GM18498 (cell line): ENCODE data around the gene KCNA5.

ENCODE experiments used
- ATAC-seq: cut with Tn5 transposase; IDR thresholded peaks from one replicate; pipeline ENCODE4 v1.9.1; 2021; ENCODE audit warnings: mild to moderate bottlenecking, moderate library complexity; ENCODE audit not compliant: unreplicated experiment

The KCNA5 gene

DNA sequence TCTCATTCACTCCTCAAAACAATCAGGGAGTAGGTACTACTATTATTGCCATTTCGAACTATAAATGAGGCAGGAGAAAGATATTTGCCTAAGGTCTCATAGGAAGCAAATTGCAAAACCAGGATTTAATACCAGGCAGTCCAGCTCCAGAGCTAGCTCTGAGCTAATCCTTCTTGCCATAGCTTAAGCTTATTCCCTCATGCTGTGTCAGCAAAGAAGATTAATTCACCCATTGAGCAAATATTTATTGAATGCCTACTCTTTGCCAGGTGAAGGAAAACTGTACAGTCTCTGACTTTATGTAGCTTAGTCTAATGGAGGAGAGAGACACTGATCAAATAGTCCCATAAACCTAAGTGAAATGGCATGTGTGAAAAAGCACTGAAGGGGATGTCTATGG is 19.5 kb downstream of the KCNA5 start:
- no peak for ATAC-seq

DNA sequence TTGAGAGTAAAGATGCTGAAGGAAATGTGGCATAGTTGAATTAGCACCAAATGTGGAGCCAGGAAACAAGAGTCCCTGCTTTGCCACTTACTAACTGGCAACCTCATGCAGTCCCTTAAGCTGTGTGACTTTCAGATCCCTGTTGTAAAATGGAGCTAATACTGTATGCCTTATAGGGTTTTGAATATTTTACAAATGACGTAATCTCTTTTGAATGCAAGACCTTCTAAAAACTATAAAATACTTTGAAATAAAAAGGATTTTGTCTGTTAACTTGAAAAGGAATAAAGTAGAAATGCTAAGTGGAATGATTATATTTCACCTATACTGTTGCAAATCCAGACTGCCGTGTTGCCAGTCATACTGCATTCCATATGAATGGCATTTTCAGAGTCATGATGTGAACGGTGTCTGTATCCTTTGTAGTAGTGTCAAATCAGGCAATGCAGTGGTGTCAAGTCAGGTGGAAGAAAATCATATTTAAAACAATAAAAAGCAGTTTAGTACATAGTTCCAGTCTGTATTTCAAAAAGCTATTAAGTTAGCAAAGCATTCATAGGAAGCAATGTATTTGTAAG is 21.3 kb downstream of the KCNA5 start:
- ATAC-seq, result no peak

DNA sequence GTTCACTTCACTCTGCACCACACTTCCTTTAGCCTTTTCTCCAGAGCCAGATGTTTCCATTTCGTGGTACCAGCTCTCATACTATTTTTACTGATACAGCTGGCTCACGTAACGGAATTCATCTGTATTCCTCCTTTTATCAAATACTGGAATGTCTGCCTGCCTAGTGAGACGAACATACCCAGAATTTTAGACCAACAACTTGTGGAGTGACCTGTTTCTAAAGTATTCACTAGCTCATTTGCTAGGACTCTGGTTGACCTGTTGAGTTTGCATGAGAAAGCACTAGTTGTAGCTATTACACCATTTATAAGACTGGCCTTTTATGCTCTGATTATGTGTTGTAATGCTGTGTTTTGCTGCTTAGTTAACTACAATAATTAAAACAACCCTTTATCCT is 22.6 kb downstream of the KCNA5 start:
- ATAC-seq, result no peak

DNA sequence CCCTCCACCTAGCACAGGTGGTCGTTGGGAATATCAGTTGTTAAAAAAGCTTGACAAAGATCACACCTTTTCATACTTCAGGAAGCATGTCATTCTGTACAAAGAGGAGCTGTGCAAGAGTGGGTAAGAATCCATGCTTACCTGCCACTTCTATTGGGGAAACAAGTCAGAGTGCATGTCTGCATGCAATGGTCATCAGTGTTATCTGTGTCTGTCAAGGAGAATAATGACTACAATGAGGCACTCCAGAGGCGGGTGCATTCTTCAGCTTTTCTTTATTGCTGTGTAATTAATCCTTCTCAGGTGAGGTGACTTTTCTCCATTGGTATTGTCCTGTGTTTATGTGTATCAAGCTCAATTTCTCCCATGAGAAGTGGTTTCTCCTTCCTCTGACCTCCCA is 24.4 kb downstream of the KCNA5 start:
- no peak for ATAC-seq

DNA sequence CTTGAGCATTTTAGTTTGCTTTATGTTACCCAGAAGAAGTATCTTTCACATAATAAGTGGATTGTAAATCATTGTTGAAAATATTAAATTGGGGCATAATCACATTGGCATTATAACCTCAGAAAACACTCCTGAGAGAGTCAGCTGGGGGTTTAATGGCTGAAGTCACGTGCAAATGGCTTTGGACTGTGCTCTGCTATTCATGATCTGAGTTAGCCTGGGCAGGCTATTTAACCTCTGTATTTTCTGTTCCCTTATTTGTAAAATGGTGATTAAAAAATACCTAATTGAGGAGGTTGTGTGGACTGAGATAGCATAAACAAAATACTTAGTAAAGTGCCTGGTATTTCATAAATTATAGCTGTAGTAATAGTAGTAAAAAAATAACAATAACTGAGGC is 24.9 kb downstream of the KCNA5 start:
- ATAC-seq, result no peak

DNA sequence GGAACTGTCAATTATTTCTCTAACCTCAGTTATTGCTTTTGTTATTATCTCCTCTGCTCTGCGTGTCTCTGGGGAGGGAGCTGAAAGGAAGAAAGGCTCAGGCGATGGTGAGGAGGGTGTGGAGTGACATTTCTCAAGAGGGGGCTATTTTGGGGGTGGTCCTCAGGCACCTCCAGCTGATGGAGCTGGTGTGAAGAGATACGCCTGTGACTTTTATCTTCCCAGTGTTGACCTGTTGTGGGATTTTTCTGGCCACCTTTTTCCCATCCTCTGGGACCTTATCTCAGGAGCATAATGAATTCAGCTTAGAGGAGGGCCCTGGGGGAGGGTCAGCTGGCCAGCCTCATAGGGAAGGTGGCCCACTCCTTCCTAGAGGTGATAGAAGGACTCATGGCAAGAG is 26.4 kb downstream of the KCNA5 start:
- ATAC-seq, result no peak

DNA sequence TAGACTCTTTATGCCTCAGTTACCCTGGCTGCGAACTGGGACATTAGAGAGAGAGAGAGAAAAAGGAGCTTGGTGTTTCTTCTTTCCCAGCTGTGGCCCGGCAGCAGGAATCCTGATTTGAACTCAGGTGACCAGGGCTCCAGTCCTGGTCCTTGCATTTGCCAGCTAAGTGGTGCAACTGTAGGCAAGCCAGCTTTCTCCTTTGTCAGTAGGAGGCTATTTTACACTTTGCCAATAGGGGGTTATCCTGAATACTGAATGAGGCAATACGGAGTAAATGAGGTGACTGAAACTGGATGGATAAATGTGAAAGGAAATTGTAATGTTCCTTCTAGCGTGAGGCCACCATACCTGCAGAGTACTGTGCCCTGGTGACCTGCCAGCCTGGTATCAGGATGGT is 27.8 kb downstream of the KCNA5 start:
- ATAC-seq, result no peak

DNA sequence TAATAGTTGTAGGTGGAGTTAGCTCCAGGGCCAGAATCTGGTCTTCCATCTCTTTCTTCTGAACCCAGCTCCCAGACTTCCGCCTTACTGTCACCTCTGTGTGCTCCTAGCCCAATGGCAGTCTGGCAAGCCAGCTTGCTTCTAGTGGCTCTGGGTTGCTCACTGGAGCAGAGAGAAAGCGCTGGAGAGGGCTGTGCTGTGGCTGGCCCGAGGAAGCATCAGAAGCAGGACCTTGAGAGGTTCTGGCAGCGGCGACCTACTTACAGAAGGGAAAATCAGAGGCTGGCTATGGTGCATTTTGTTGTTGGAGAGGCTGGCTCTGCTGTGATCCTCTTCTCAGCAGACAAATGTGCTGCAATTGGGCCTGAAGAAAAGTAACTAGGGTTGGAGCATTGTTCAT is 28.6 kb downstream of the KCNA5 start:
- no peak for ATAC-seq

DNA sequence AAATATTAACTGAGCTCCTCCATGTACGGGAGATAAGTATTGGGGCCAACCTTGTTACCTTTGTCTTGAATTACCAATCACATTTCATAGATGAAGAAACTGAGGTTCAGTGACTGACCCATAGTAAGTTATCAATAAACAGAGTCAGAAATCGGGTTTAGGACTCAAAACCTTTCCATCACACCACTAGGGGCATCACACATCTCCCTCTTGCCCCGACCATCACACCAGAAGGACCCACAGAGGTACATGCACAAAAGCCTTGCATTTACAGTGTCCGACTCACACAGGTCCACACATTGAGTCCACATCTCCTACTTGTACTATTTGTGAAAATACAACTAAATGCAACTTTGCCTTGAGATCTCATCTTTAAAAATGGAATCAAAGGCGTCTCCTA is 29.4 kb downstream of the KCNA5 start:
- ATAC-seq, result no peak

DNA sequence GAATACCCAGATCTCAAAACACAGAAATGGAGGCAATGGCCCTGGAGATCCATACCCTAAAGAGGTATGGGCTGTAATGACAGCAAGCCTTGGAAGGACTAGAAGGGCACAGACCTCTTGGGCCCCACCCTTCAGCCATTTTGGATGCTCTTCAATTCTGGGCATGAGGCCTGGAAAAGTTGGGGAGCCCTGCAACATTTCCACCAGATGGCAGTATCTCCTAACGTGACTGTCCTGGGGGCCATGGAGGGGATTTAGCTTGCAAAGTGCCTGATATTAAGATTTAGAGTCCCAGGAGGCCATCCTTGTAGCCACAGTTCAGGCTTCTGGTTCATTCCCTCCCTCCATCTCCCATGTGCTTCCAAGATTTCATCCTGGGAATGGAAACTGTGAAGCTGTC is 30.2 kb downstream of the KCNA5 start:
- no peak for ATAC-seq

DNA sequence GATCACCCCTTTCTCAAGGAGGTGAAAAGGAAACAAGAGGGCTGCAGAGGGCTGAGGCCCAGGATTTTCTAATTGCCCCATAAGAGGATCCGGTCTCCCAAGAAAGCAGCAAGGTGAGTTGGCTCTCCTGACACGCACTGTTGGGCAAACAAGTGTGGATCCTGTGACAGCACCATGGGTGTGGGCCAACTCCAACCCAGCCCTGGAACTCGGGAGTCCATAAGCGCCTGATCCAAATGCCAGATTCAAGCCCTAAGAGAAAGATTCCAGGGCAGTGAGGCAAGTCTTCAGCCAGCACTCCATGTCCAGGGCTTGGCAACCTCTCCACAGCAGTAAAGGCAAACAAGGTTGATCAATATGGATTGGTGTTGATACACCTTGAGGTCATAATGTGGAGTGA is 33.1 kb downstream of the KCNA5 start:
- no peak for ATAC-seq

DNA sequence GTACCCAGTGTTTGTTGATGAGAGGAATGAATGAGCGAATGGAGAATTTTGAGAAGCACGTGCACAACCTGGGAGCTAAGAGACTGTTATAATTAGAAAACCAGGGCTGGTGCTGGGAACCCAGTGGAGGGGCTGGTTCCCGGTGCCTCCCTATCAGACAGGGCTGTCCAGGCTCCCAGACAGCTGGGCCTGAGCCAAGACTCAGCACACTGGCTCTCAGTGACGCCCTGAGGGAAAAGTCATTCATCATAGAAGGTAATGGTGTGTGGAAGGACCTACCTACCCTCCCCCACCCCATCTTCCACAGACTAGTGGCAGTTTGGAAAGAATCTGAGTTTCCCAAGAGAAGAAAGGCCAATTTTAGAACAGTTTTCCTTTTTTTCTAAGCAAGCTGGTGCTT is 34.7 kb downstream of the KCNA5 start:
- ATAC-seq, result no peak

DNA sequence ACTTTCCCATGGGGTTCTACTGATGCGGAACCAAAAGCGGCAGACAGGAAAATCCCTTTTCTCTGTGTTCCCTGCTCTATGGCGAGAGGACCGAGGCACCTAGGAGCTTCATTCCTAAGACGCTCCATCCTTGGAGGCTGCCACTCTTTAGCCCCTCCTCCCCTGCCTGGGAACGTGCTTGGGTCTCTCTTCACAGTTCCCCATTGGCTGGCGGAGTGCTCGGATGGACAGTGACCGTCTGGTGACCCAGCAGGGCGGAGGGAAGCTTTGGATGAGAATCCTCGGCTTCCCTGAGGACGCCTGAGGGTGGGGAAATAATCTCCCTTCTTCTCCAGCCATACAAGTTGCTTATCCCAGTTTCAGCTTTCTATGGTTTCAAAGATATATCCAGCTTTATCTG is 37.3 kb downstream of the KCNA5 start:
- no peak for ATAC-seq

DNA sequence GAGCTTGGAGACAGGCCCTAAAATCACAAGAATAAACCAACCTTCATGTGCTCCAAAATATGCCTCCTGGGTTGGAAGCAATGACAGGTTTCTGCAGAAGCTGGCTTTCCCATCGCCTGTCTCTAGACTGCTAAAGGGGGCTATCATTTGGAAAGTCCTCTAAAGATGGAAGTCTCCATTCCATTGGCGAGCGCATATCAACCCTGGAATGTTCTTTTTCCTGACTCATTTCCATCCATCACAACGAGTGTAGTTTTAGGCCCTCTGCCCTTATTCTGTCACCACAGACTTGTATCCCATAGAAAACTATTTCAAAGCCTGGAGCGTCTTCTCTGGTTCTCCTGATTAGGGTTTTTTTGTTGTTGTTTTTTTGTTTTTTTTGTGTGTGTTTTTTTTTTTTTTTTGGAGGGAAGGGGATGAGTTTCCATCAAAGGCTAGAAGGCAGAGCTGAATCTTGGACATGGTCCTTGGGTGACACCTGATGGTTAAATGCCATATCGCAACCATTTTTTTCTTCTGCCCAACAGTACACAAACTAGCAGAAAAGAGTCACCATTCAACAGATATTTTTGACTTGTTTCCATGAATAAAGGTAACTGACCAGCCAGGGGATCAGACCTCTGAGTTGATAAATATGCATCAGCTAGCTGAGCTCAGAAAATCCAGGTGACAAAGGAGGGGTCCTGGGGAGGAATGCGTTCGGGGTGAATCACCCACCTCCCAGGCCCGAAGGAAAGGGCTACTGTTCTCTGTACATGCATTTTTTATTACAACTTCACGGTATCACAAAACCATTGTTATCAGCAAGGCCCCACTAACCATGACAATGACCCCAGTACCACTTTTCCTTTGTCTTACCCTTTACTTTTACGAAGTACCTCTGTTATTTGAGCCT is 40.5 kb downstream of the KCNA5 start:
- no peak for ATAC-seq

DNA sequence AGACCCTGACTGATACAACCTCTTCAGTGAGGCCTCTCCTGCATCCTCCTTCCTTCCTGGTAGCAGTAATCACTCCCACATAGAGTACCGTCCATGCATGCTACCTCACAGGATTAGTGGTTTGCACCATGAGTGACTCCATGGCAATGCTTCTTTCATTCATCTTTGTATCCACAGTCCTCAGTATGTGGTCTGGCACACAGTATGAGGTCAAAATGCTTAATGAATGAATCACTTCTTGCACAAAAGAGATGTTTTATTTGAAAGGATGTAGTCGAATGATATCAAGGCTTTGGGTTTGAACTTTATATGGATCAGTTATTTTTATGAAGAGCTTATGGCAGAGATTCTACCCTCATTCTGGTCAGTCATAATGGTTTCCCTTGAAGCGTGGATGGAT is 42.2 kb downstream of the KCNA5 start:
- no peak for ATAC-seq

DNA sequence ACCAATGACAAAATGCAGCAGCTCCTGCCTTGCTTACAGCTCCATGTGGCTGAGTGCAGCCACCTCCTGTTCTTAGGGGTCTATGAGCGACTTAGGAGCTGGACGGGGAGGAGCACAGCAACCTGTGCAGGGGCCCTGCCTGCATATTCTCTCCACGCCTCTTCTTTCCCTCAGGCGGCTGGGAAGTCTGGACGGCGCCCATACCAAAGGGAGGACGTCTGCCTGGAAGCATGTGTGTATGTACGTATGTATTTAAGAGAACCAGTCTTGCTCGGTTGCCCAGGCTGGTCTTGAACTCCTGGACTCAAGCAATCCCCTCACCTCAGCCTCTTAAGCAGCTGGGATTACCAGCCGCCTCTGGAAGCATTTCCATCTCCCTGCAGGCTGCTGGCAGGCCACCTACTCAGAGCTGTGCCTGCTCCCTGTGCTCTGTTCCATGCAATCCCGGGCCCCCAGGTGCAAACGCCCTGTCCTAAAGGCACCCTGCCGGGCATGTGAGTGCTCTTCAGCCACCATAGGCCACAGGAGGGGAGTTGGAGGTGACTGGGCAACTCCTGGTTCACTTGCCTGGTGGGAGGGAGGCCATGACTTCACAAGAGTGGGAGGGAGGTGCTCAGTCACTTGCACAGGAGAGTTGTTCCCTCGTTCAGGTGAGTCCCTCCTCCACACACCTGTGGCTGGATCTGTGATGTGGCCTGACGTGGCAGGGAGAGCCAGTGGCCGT is 44.3 kb downstream of the KCNA5 start:
- ATAC-seq, result no peak

DNA sequence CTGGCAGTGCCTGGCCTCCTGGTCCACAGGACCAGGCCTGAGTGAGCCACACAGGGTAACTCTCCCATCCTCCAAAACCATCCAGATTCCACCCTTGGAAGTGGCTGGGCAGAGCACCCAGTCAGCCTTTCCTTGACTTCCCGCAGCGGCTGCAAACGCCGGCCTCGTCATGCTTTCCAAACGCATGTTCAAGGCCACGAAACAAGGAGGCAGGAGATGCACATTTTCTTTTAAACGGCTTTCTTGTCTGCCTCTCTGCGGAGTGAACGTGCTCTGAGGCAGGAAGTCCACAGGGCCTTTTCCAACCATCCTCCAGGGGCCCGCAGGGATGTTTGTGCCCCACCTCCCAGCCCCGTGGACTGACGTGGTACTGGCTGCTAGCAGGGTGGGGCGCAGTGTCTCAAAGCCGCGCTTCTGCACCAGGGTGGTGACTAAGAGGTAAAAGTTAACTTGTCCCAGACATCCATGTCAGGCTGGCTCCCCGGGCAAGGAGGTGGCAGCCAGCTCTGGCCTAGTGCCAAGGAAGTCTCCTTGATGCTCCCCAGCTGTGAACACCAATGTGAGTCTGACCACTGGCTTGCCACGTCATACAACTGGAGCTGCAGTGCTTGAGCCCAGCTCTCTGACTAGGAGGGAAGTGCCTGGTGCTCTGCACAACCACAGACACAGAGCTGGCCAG is 45.0 kb downstream of the KCNA5 start:
- ATAC-seq, result no peak

DNA sequence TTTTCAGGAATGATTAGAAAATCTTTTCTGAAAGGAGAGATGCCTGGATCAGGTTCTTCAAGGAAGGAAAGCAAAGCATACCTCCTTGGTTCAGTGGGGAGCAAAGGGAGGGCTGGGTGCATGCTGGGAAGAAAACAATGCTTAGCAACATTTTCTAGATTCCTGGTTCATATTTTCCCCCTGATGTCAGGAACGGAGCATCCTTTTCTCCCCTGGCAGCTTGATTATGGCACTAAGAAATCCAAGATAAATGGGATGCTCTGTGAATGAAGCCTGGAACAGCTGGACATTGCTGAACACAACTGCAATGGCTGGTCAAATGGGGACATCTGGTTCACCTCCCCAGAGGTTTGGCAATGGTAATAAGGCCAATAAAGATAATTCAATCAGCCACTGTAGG is 50.9 kb downstream of the KCNA5 start:
- ATAC-seq, result no peak

DNA sequence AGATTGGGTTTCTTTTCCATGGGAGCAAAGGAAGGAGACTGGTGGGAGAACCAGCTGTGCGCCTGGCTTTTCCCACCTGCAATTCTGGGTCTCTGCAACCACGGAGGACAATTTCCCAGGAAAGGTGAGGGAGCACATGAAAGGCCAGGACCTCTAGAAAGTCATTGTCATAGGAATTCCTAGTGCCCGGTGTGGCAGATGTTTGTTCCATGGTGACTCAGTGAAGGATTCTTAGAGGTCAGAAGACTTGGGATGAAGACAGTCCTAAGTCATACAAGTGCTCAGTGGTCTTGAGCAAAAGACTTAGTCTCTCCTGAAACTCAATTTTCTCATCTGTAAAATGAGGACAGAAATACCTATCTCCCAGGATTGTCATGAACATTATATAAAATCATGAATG is 51.3 kb downstream of the KCNA5 start:
- ATAC-seq, result no peak
